GM21825 (cell line): ENCODE data around the gene PSPN.
"Not testable (repeated sequence)": the region's sequence is repeated elsewhere in the genome, so short reads cannot be mapped to it uniquely, and the experiment has no call there.

ENCODE experiments used
- ATAC-seq: cut with Tn5 transposase; IDR thresholded peaks from one replicate; pipeline ENCODE4 v1.9.1; 2021; ENCODE audit warnings: mild to moderate bottlenecking, moderate library complexity; ENCODE audit not compliant: unreplicated experiment

The PSPN gene

DNA sequence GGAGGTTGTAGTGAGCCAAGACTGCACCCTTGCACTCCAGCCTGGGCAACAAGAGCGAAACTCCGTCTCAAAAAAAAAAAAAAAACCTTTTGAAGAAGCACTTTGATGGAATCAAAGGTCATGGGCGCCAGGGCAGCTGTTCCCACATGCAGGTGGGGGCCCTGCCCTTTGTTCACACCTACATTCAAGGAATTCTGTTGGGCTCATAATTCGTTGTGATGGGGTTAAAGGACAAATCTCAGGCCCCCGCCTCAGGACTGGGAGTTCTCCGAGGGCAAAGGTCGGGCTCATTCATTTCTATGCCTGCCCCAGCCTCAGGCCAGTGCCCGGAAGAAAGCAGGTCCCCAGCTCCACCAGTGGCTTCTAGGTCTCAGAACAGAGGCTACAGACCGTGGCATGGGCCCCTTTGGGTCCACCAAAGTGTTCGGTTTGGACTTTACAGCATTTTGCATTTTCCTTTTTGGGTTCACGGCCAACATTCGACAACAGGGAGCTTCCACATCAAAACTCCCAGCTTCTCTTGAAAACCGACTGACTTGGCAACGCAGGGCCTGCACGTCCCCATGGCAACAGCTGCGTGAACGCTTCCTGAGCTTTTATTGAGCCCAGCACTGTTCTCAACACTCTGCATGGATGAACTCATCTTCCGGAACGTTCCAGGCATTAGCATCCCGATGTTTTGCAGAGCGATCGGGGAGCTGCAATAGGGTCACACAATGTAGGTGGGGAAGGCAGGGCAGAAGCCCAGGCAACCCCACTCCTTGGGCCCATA, 27.3 kb upstream of the PSPN start:
- ATAC-seq = no peak

DNA sequence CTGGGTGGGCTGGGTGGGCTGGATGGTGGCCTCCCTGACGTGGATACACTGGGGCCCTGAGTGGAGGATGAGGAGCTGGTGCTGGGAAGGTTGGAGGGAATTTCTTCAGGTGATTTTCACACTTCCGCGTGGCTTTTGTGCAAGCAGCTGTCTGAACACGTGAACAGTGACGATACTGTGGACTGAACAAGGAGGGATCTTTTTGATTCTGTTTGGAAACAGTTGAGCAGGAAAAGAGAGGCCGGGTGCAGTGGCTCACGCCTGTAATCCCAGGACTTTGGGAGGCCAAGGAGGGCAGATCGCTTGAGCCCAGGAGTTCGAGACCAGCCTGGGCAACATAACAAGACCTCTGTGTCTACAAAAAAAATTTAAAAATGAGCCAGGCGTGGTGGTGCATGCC, 26.3 kb upstream of the PSPN start:
- ATAC-seq = no peak

DNA sequence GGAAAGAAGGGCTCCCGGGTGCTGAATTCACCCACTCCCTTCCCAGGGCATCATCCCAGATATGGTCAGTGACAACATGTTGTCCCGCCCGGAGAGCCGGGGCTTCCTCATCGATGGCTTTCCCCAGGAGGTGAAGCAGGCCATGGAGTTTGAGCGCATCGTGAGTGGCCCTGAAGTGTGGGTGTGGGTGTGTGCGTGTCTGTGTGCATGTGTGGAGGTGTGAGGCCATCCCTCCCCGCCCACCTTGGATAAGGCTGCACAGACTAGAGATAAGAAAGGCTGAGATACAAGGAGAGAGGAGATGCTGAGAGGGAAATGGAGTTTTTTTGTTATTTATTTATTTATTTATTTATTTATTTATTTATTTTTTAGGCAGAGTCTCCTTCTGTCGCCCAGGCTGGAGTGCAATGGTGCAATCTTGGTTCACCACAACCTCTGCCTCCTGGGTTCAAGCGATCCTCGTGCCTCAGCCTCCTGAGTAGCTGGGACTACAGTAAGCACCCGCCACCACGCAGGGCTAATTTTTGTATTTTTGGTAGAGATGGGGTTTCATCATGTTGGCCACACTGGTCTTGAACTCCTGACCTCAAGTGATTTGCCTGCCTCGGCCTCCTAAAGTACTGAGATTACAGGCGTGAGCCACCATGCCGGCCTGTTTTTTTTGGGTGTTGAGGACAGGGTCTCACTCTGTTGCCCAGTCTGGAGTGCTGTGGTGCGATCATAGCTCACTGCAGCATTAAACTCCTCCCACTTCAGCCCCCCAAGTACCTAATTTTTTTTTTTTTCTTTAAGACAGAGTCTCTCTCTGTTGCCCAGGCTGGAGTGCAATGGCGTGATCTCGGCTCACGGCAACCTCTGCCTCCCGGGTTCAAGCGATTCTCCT, 24.6 kb upstream of the PSPN start:
- not testable (repeated sequence) for ATAC-seq

DNA sequence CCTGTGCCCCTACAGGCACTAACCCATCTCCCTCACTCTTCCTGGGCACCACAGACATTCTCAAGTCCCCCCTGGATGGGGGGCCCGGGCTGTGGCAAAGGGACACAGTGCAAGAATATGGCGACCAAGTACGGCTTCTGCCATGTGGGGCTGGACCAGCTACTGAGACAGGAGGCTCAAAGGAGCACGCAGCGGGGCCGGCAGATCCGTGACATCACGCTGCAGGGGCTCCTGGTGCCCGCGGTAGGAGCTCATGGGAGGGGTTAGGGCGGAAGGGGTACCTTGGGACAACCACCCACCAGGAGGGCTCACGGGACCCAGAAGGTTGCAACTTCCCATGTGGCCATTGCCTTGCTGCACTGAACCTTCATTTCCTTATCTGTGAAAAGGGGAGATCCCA, 20.6 kb upstream of the PSPN start:
- ATAC-seq = no peak

DNA sequence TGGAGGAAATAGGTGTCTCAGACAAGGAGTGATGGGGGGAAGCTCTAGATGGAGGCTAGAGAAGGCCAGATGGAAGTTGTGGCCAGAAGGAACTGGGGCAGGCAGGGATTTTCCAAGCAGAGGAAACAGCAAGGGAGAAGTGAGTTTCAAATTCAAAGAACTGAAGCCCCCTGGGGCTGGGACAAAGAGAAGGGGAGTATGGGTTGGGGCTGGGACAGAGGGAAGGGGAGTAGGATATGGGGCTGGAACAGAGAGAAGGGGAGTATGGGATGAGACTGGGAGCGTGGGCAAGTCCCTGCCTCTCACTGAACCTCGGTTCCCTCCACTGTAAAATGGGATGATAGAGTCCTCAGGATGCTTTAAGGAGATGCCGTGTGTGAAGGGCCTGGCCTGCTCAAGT, 19.1 kb upstream of the PSPN start:
- no peak for ATAC-seq

DNA sequence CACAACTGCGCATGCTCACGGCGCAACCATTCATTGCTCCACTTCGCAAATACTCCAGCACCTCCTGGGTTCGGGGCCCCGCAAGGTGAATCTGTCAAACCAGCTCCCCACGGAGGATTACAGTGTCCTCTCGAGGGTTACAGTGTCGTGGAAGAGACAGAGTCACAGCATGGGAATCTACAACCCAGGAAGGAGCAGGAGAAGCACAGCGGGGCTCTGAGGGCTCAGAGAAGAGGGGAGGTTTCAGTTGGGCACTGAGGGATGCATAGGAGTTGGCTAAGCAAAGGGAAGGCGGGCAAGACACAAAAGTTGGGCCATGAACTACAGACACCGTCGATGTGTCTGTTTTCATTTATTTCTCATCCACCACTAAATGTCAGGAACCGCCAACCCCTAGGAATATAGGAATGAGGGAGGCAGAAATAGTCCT, 18.3 kb upstream of the PSPN start:
- ATAC-seq = no peak

DNA sequence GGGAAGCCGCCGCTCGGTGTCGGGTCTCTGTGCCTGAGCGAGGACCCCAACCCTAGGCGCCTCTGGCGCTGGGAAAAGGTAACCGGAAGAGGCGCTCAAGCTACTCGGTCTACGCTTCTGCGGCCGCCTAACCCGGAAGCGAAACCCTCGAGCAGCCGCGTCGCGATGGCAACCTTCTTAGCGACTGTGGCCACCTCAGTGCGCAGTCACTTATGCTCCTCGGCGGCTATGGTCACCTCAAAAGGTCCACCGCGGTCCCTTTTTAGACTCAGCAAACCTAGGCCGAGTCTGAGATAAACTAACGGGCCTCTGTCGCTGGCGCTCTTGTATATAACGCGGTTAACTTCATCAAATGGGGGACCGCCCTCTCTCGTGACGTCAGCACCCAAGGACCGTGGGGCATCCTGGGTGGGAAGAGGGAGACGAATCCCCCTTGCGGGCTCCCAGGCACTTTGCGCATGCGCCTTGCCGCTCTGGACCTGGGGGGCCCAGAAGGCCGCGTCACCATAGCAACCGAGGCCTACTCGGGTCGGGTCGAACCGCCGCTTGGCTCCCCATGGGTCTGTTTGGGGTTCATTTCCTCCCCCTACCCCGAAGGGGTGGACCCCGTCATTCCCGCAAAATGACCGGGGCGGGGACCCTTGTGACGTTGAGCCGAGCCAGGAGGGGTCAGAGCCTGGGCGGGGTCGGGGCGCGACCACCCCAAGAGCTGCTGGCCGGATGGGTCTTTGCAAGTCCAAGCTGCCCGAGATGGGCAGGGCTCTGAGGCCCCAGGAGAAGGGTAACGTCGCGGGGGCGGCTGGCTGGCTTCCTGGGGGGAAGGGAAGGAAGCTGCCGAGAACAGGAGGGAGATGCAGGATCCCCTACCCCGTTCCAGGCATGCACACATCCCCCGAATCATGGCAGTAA, 17.6 kb upstream of the PSPN start, which contains the start of gene GTF2F1:
Gene GTF2F1, minus strand, starts transcription at position 91 of the 909 bp plus-strand sequence. CDS start 169 bp downstream, outside the sequence.
- ATAC-seq = peak; percentile 75

DNA sequence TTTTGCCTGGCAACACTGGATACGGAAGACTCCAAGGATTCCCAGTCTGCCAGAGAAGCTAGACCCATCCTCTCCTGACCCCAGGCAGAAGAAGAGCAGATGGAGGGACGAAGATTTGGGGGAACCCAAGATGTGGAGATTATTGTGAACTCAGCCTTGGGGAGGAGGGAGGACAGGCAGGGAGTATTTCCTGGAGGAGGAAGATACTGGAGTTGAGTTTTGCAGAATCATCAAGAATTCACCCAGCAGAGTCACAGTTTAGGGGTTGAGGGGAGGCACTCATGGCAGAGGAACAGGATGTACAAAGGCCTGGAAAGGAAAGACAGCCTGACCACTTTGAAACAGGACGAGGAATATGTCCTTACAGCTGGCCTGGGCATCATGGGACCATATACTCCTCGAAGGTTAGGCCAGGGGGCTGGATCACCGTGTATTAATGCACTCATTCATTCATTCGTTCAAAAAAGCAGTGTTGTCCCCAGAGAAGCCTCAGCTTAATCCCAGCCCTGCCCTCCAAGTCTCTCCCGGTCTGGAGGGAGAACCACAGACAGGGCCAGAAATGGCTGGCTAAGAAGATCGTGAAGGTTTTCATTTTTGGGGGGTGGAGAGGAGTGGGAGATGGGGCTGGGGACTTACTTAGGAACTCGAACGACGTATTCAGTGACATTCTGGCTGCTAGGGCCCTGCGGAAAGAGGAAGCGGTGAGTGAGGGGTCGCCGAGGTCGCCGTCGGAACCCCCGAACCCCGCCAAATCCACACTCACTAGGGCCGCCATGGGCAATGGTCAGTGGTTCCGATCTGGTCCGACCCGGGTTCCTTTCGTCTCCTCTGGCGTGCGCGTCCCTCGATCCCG, 16.7 kb upstream of the PSPN start:
- no peak for ATAC-seq

DNA sequence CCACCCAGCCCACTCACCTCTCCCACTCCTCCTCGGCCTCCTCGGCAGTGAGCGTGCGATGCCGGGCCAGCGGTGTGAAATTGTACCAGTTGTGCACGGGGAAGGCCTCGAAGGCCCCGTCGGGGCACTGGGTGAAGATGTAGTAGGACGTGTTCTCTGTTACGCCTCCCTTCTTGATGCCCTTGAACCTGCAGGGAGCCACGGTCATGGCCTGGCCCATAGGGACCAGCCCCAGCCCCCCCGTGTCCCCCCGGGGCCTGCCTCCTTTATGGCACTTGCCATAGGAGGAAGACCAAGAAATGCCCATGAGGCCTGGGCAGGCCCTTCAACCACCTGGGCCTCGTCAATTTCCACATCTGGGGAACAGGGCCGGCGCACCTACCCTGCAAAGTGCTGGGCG, 11.6 kb upstream of the PSPN start:
- ATAC-seq = no peak

DNA sequence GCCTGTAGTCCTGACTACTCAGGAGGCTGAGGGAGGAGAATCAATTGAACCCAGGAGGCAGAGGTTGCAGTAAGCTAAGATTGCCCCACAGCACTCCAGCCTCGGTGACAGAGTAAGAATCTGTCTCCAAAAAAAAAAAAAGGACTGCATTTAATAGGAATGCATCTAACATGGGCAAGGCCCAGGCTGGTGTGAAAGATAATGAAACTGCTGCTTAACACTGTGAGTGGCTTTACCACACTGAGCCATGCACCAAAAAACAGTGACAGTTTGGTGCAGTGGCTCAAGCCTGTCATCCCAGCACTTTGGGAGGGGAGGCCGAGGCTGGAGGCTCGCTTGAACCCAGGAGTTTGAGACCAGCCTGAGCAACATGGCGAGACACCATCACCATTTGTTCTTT, 8.6 kb upstream of the PSPN start:
- ATAC-seq = no peak

DNA sequence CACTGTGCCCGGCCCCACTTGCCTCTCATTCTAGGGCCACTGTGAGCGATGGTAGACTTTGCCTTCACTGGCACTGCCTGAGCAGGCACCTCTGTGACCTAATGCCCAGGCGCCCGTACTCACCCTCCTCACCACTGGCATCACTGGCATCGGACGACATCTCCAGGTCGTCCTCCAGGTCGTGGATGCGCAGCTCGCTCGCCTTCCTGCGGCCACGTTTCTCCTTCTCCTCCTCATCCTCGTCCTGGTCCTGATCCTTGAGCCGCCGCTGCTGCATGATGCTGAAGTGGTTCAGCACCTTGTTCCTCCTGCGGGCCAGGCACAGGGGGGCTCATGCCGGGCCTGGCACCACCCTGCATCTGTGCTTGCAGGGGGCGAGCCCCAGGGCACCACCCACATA, 7.5 kb upstream of the PSPN start:
- no peak for ATAC-seq

DNA sequence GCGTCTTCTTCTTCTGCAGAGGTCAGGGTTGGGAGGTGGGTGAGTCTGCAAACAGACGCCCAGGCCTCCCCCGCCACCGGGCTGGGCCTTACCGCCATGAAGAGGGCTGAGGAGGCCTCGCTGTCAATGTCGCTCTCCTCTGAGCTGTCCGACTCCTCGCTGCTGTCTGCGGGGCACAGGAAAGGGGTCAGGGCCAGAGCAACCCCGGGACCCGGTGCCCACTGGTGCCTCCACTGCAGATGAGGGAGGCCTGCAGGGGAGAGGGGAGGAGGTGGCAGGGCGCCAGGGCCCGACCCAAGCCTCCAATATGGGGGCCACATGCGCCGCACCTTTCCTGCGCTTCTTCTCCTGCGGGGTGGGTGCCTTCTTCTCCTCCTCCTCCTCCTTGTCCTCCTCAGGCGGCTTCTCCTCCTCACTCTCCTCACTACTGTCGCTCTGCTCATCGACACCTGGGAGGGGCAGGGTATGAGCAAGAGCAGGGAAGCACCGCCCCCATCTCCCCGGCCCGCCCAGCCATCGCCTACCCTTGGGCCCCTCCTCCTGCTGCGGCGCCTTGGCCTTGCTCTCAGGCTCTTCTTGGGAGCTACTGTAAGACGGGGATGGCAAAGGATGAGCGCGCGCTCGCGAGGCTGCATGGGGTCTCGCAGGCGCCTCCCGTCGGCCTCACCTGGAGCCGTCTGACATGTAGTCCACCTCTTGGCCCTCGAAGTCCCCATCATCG, 5.5 kb upstream of the PSPN start:
- no peak for ATAC-seq

DNA sequence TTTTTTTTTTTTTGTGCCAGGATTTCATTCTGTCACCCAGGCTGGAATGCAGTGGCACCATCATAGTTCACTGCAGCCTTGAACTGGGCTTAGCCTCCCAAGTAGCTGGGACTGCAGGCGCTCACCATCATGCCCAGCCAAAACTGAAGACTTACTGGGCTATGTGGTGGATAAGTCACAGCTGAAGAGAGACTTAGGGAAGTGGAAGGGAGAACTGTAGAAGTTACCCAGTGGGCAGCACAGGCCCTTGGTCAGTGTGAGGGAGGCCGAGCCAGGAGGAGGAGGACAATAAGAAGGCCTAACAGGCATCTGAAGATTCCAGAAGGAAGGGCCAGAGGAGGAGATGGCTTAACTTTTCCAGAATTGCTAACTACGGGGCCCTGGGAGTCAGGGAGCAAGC, 4.0 kb upstream of the PSPN start:
- no peak for ATAC-seq

DNA sequence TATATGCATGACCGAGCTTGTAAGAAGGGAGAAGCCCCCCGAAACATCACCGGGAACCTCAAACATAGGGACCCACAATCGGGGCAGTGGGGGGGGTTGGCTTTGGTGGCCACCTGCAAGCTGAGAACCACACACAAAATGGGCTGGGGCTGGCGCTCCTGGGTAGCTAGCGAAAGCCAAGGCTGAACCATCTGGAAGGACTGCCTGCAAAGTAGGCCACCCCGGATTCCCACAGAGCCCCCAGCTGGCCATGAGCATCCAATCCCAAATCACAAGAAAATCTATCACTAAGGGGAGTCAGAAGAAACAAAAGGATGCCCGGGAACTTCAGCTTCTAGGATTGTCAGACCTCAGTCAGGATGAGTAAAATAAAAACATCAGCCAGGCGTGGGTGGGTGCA, 2.8 kb upstream of the PSPN start:
- no peak for ATAC-seq

DNA sequence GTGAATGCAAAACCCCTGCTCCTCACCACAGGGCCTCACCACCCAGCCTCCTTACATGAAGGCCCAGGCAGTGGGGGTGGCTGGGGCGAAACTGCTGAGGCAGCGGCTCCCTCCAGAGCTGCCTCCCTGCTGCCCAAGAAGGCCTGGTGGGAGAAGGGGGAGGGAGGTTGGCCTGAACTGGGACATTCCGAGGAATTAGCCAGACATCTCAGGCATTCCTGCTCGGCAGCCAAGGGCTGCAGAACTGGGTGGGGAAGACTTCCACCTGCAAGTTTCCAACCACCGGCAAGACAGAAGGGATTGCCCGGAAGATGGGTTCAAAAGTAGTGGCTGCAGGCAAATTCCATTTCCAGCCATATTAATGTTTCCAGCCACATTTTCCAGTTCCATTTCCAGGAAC, 2.3 kb upstream of the PSPN start:
- ATAC-seq = no peak

DNA sequence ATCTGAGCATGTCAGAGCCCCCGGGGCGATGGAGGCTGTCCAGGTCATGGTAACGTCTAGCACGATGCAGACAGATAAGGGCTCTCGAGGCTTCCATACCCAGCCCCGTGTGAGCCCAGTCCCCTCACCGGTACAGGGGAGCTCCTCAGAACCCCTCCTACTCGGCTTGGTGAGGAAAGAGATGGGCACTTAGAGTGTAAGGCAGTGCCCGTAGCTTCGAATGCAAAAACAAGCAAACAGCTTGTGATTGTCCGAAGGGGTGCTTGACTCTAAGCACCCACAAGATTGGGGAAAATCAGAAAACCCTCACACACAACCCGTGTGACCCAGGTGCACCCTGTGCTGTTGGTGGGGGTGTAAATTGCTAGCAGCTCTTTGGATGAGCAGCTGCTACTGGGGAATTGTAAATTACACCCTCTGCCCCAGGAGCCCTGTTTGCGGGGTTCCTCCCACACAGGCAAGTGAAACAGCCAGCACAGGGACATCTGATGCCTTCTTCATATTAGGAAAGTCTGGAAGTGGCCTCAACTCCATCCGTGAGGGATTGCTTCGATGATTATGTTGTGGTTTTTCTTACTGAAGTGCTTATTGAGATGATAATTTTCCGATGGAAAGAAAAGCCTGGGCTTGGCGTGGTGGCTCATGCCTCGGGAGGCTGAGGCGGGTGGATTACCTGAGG, 918 bp upstream of the PSPN start:
- ATAC-seq = no peak

DNA sequence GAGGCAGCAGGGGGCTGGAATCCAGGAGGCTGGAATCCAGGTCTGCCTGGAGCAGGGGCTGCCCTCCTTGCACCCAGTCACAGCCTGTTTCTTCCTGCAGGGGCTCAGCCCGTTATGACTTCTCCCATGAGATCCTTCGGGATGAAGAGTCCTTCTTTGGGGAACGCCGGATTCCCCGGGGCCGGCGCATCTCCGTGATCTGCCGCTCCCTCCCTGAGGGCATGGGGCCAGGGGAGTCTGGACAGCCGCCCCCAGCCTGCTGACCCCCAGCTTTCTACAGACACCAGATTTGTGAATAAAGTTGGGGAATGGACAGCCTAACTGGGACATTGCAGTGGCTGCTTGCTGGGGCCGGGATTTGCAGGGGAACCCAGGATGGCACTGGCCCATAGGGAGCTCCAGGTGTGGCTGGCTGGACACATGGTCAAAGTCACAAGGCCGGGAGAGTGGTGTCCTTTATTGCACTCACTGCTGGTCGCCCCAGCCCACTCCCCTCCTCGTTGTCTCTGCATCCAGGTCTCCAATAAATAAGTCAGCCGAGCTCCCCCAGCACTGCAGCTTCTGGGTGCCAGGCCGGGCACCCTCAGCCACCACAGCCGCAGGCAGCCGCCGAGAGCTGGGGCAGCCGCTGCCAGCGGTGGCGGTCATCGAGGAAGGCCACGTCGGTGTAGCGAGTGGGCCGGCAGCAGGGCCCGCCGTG, 872 bp downstream of the PSPN start:
- no peak for ATAC-seq

DNA sequence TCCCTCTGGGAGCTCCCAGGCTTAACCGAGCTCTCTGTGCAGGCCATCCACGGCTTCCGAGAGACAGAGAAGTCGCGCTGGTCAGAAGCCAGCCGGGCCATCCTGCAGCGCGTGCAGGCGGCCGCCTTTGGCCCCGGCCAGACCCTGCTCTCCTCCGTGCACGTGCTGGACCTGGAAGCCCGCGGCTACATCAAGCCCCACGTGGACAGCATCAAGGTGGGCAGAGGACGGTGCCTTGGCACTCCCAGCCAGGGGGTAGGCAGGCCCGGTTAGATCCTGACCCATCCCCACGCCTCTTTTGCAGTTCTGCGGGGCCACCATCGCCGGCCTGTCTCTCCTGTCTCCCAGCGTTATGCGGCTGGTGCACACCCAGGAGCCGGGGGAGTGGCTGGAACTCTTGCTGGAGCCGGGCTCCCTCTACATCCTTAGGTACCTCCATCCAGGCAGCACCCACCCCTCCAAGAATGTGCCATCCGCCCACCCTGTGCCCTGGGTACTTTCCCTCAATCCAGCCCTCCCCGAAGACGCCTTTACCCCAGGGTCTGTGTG, 1.5 kb downstream of the PSPN start:
- no peak for ATAC-seq
